Activated naive CD8-positive, alpha-beta T cell treated with anti-CD3 and anti-CD28 coated beads, Interleukin-2, amount 50 U/mL, for 16 hours (primary cell): ENCODE data around the gene KRT10.

Source experiments
- DNase-seq: peaks from one replicate; pipeline ENCODE4 v3.0.0-alpha.2; 2020; ENCODE audit warnings: low read depth, low spot score

KRT10 gene

DNA sequence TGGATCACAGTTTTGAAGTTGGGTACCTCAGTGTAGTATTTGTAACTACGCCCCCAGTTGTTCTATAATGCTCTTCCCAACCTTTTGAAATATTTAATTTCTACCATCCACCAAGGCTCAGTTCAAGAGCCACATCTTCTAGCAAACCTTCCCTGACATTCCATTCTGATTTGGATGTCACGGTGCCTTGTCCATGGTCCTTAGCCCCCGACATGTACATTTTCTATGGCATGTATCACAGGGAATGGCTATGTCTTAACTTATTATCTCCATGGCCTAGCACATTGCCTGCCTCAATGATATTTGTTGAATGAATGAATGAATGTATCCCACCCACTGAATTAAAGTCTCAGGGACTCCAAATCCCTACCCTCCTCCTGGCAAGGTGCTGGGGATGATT is 16.3 kb downstream of the KRT10 start:
- no peak for DNase-seq

DNA sequence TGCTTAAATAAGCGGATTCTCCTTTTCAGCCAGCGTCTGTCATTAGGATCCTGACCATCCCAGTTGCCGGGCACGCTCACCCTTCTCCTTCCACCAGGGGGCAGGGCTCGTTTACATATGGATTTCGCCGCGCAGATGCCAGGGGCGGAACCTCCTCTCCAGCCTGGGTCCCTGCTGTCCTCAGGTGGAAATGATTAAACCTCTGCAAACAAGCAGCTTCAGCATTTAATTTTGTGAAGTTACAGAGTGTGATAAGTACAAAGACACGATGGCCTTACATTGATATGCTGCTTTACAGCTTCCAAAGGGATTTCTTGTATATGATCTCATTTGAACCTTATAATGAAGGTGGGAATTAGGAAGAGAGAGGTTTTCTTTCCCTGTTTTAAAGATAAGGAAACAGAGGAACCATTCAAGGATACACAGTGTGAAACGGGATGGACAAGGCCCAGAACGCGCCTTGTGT is 18.8 kb downstream of the KRT10 start:
- peak; percentile 51 for DNase-seq

DNA sequence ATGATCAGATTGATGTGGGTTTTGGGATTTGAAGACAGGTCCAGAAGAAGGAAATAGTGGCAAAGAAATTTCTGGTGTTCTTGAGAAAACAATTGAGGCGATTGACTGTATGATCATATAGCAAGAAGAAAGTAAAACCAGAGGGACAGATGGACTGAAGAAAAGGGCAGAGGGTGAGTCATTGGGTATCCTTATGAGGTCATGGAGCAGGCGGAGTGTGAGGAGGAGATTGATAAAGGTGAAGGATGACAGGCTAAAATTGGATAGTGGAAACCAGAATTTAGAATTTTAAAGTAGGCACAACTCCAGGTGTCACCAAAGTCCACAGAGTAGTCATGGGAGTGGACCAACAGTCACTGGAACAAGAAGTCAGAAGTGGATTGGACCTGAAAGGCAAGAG is 21.3 kb downstream of the KRT10 start:
- no peak for DNase-seq

DNA sequence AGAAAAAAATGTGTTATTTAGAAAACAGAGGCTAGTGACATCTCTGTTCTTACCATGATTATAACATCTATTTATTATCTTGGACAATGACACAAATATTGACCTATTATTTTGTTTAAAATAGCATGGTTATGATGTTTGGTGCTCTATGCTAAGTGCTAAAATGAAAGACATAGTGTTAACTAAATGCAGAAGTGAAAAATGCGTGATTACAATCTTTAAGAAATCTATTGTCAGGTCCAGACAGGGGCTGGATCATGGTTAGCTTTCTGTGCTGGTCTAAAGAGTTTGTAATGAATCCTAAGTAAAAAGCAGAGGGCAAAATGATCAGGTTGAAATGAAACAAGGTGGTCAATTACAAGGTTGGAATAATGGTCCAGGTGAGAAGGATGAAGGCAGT is 22.0 kb downstream of the KRT10 start:
- DNase-seq, result no peak

DNA sequence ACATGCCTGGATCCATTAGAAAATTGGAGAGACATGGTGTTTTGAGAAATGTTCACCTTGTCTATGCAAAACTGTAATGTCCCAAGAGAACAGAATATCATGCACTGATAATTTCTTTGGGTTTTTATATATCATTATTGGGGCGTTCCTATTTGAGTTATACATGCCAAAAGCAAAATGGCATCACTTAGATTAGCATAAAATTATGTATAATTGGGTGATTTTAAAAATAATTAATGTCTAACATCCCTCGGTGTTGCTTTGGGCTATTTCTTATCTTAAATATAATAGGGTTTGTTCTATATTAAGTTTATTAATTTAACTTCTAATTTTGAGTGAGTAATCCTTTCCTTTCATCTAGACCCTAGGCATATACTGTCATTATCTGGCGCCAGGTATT is 22.6 kb downstream of the KRT10 start, which contains the start of gene KRT28:
Gene KRT28 (minus strand): TSS at position 101 of the 400 bp plus-strand sequence. CDS start 66 bp downstream, at position 35.
- DNase-seq, result no peak

DNA sequence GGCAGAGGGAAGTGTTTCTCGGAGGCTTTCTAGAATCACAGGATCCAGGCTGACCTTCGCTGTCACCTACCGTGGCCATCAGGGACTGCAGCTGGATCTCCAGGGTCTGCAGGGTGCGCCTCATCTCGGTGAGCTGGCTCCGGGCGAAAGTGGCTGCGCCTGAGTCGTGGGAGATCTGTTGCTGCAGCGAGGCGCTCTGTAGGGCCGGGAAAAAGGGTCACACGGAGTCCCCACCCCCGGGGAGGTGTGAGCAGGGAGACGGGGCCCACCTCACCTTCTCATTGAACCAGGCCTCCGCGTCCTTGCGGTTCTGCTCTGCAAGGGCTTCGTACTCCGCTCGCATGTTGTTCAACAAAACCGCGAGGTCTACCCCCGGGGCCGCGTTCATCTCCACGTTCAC is 25.6 kb downstream of the KRT10 start:
- no peak for DNase-seq

DNA sequence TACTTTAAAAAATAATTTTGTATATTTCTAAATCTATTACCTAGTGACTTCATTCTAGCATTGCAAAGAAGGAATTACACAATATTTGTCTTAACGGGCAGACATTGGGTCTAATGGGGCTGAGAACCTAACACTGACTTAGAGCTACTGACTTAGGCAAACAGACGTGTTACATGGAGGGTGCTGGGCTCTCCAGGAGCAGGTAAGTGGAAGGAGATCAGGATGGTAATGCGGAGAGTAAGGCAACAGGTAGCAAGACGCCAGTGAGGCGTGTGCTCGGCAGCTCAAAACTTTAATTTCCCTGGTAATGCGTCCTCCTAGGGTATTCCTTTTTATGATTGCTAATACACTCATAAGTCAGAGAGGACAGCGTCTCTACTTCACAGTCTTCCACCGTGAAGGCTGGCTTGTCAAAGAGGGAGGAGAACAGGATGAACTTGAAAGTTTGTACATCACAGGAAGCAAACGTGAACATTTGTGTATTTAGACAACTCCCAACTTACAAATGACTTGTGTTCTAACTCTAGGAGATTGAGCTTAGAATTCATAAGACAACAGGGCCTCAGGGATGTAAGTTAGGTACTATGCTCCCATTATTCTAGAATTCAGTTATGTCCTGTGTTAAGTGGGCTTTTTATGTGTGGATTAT is 27.3 kb downstream of the KRT10 start:
- DNase-seq, result no peak

DNA sequence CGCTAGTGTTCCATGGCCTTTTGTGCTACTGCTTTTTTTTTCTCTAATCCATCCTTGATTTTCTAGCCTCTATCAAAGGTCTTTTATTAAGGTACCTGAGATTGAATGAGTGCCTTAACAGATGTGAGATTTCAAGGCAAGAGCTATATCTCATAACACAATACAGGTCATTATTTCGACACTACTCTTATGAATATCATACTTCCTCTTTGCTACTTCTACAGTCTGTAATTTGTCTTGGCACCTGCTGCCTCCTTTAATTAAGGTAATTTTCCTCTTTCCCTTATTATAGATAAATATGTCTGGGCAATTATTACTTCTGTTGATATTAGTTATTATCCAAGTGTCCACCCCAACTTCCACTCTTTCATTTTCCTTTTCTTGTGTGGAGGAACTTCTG is 27.9 kb downstream of the KRT10 start:
- DNase-seq, result no peak

DNA sequence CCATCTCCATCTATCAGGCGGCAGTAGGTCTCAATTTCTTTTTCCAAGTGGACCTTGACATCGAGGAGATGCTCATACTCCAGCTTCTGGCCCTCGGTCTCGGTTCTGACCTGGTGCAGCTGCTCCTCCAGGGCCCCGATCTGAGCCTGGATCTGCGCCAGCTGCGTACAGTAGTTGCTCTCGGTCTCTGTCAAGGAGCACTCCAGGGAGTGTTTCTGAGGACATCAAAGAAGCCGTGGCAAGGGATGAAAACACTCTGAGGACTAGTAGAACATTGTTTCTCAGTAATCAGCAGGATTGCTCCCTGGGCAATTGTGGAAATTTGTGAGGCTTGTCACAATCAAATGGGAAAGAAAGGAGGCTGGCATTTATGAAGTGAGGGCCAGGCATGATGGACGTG is 28.6 kb downstream of the KRT10 start:
- DNase-seq, result no peak

DNA sequence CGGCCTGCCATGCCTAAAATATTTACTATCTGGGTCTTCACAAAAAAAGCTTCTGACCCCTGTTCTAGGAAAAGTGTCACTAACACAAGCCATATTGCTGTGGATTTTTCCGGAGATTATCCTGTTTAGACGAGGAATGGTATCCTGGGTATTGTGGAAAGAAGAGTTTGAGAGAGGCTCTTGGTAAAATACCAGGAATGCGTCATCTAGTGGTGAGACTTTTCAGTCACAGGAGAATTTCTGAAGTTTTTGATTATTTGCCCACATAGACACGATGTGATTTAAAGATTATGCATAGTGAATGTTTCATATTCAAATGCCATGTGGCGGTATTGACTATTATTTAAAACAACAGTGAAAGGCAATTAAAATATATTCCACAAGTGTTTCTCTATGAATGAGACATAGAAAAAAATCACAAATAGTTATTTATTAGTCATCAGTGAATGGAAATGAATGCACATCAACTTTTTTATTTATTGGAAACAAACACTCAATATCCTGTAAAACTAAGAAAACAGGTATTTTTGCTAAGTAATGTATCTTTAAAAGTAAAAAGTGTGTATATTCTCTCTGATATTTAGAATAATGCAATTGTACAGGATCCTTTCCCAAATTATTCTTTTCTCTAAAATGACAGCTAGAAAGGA is 30.5 kb downstream of the KRT10 start:
- DNase-seq, result no peak

DNA sequence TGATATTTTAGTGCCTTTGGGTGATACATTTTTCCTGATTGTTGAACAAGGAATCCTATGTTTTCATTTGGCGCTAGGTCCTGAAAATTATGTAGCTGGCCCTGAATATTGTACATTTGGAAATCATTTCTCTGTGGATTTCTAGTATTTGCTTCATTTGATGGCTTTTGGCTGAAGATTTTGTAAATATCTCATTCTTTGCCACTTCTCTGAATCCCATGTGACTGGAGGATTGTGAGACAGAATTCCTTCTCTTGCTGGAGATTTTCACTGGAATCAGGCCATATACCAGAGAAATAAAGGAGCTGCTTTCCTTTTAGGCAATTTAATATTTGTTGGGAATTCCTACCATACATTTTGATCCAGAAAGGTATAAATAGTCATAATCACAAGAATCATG is 31.3 kb downstream of the KRT10 start:
- no peak for DNase-seq

DNA sequence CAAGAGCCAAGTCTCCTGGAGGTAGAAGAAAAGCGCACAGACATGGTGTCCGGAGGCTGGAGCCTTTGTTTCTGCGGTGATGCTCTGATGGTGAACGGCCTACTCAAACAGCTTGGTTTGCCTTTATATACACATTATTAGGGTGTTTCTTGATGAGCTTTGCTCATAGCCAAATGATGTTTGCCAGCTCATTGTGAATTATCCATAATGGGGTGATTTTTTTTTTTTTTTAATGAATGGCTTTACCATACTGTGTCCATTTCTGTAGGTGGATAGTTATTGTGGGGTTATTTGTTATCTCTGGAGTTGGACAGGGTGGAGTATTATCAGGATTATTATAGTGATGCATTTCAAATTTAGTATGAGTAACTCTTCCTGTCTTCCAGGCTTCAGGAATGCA is 40.0 kb downstream of the KRT10 start, which contains the start of gene KRT27:
Gene KRT27 (minus strand): TSS at position 101 of the 400 bp plus-strand sequence. CDS start 57 bp downstream, at position 44.
- DNase-seq, result no peak

DNA sequence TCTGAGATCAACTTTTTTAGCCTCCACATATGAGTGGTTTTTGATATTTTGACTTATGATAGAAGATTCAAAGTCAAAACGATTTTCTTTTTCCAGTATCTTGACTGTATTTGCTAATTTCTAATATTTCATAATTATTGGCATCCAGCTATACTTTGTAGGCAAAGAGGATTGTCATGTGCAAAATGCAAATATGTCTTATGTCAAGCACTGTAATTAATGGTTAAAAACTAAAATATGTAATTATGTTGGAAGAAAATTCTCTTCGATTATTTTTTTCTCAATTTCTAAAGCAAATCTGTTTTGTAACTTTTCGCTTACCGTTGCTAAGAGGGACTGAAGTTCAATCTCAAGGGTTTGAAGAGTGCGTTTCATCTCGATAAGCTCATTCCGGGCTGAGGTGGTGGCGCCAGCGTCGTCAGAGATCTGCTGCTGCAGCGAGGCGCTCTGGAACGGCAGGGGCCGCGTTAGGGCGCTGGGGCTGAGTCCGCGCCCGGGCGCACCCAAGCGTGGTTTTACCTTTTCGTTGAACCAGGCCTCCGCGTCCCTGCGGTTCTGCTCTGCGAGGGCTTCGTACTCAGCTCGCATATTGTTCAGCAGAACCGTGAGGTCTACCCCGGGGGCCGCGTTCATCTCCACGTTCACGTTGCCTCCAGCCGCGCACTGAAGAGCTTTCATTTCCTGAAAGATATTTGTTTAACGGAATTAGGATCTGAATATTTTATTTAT is 43.1 kb downstream of the KRT10 start:
- DNase-seq, result no peak

DNA sequence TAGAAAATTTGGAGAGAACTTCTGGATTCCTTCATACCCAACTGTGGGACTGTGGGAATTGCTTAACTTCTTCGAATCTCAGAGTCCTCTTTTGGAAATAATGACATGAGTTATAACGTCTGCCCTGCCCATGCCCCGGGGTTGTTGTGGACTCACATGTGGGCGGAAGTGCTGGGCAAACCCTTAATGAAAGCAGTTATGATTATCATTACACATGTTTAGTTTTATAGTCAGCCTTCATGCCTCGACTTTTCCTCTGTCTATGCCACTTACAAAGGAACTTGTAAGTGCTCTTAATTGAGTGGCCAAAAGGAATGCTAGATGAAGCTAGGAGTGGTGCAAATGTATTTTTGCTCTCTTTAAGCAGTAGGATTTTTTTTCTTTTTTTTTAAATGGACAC is 44.0 kb downstream of the KRT10 start:
- no peak for DNase-seq

DNA sequence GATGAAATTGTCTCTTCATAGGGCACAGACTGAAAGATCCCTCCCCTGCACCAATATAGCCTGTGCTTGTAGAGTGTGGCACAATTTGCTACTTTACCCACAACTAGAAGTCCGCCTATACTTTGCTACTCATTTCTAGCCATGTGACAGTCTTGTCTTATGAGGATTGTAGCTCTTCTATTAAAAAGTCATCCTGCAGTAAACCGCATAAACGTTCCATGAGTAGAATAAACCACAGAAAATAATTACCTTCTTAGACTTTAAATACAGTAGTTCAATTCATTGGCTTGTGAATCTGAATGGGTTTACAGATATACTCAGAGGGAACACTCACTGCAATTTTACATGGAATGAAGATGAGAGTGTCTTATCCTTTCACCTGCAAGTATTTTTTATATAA is 44.4 kb downstream of the KRT10 start:
- DNase-seq, result no peak

DNA sequence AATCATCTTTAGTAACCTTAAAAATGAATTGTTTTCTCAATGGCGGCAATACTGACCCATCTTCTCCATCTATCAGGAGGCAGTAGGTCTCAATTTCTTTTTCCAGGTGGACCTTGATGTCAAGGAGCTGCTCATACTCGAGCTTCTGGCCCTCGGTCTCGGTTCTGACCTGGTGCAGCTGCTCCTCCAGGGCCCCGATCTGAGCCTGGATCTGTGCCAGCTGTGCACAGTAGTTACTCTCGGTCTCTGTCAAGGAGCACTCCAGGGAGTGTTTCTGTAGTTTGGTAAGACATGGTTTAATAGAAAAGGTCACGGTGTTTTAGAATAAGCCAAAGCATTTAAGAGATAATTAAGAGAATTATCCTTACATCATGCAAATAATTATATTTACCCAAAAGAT is 45.0 kb downstream of the KRT10 start:
- DNase-seq, result no peak

DNA sequence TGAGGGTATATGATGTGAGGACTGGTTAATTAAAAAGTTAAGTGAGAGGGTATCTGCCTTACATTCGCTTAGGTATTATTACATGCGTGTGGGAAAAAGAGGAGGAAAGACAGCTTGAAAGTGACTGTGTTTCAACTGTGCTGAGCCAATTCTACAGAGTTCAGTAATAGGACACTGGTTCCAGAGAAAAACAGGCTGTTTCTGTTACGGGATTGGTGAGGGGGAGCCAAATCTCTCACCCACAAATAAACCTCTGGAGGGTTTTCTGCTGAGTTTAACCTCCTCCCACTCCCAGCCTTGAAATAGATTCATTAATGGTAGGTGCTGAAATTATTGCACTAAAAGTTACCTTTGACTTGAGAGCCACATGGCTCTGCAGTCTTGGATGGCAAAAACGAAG is 46.5 kb downstream of the KRT10 start:
- DNase-seq, result no peak

DNA sequence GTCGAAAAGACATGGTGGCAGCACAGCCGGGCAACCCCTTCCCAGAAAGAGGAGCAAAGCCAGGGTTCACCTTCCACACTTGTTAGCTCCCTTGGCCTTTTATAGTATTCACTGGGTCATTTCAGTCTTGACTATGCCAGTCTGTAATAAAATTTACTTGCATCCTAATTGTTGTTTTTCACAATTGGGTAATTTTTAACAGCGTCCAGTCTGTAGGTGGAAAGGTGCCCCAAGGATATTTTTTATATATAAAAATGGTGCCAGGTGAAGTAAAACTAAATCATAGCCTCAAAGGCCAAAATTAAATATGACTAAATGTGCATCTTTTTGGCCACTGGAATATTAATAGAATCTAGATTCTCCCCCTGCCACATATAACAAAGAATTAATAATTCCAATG is 50.3 kb downstream of the KRT10 start, which contains the start of gene KRT26:
Gene KRT26 (minus strand): TSS at position 101 of the 400 bp plus-strand sequence. CDS start 88 bp downstream, at position 13.
- no peak for DNase-seq
